Gastrocnemius medialis (tissue), 4 donors: ENCODE data around the gene ALG11. TPM values are rescaled to one million over a fixed set of nuclear protein-coding genes. Genes with fewer than 3 reads are reported as not detected.
"Not testable (repeated sequence)": the region's sequence is repeated elsewhere in the genome, so short reads cannot be mapped to it uniquely, and the experiment has no call there.

ENCODE experiments used
- ATAC-seq, 2 donors: fragments of 150-250 bp; one replicate each; pipeline ENCODE4 v1.9.1; 2016
- DNase-seq, 2 donors: peaks; one replicate each; pipeline ENCODE4 v3.0.0-alpha.2; 2019
- H3K27ac ChIP-seq, 4 donors: fragments of 200-600 bp; sonication (generic); 1 replicate in 1 of 4; 2 replicates in 3 of 4; pipeline ENCODE4 v1.5.1; 2016 to 2018; ENCODE audit warnings: mild to moderate bottlenecking in 2 of 4, moderate library complexity in 1 of 4
- H3K27me3 ChIP-seq, 3 donors: fragments of 200-600 bp; sonication (generic) in 2 of 3; 1 replicate in 1 of 3; 2 replicates in 2 of 3; pipeline versions ENCODE4 v1.5.1 to v1.6.0; 2016 to 2019; ENCODE audit warnings: mild to moderate bottlenecking in 1 of 3, moderate library complexity in 1 of 3
- H3K36me3 ChIP-seq, 2 donors: fragments of 200-600 bp; sonication (generic) in 1 of 2; one replicate each; pipeline ENCODE4 v1.5.1; 2017 to 2018
- H3K4me1 ChIP-seq, 2 donors: fragments of 200-600 bp; sonication (generic) in 1 of 2; one replicate each; pipeline ENCODE4 v1.5.1; 2016 to 2017; ENCODE audit warnings: mild to moderate bottlenecking in 2 of 2
- H3K4me3 ChIP-seq, 4 donors: fragments of 200-600 bp; sonication (generic) in 3 of 4; 1 replicate in 1 of 4; 2 replicates in 3 of 4; pipeline ENCODE4 v1.5.1; 2016 to 2019; ENCODE audit warnings: mild to moderate bottlenecking in 2 of 4
- H3K9me3 ChIP-seq, 3 donors: fragments of 200-600 bp; sonication (generic) in 2 of 3; 1 replicate in 1 of 3; 2 replicates in 2 of 3; pipeline ENCODE4 v1.5.1; 2016 to 2019
- CTCF ChIP-seq, 5 experiments: fragments of 450-650 bp in 3 of 5; fragments of 200-600 bp in 2 of 5; sonication (generic) in 2 of 5; IDR thresholded peaks in 4 of 5; conservative IDR thresholded peaks in 1 of 5; 1 replicate in 4 of 5; 2 replicates in 1 of 5; pipeline ENCODE4 v1.5.1; 2016 to 2019; ENCODE audit warnings: antibody characterized with exemption in 5 of 5, mild to moderate bottlenecking in 3 of 5, moderate library complexity in 3 of 5
- POLR2A ChIP-seq, 2 donors: fragments of 450-650 bp; IDR thresholded peaks; one replicate each; pipeline ENCODE4 v1.6.1; 2017; ENCODE audit warnings: antibody characterized with exemption in 2 of 2, mild to moderate bottlenecking in 2 of 2, moderate library complexity in 2 of 2
- in situ Hi-C, 4 donors: fragments of 200-750 bp; cut with MboI; loops; one replicate each; pipeline versions ENCODE4 v1.15.0 to v1.8.0; 2017; ENCODE audit warnings: low sequenced_read_pairs in 4 of 4
- intact Hi-C: fragments of 100-400 bp; cut with DNase I; formaldehyde crosslinking; loops from one replicate; pipeline ENCODE4 v1.15.1; 2023; ENCODE audit warnings: low total_unique reads
- total RNA-seq, 4 donors: library from RNA; depleted of rRNA; stranded (reverse); fragments of >200 nt; gene quantifications; one replicate each; pipeline versions ENCODE4 v1.1.0 to v1.2.3, GENCODE V29; 2016

Gene ALG11
- total RNA-seq, 4 donors from 2014 or later = 8.9 to 14.2 (median 10.1) TPM

GRCh38 chr13:52026246-52026626 lies 14.0 kb downstream of the ALG11 start:
- no peak overlapping the region for H3K27ac ChIP-seq
- no peaks in the 10 kb centered on the region for H3K9me3 ChIP-seq
- intact Hi-C loops (no loop called here), in situ Hi-C loops (no loop called here)
- no peak for ATAC-seq
- H3K4me1 ChIP-seq = no peaks in the 10 kb centered on the region
- DNase-seq = no peak
- no peaks in the 10 kb centered on the region for H3K27me3 ChIP-seq
- H3K36me3 ChIP-seq = peaks cover 0 to 51% of the 10 kb centered on the region in 2 donors
- no peak overlapping the region for H3K4me3 ChIP-seq
- TF ChIP-seq POLR2A (IDR thresholded peaks at IDR 0.05) = no peak
- TF ChIP-seq CTCF (IDR thresholded peaks at IDR 0.05 in 4 of 5, conservative IDR thresholded peaks at IDR 0.05 in 1 of 5) = no peak

GRCh38 chr13:52027832-52028231 lies 15.6 kb downstream of the ALG11 start:
- Histone ChIP-seq H3K27ac (no peak overlapping the region), H3K36me3 (peaks cover 0 to 47% of the 10 kb centered on the region in 2 donors), H3K9me3 (no peaks in the 10 kb centered on the region), H3K27me3 (no peaks in the 10 kb centered on the region), H3K4me3 (no peak overlapping the region), H3K4me1 (no peaks in the 10 kb centered on the region)
- no peak for ATAC-seq
- TF ChIP-seq POLR2A (IDR thresholded peaks at IDR 0.05) = no peak
- no peak for TF ChIP-seq CTCF (IDR thresholded peaks at IDR 0.05 in 4 of 5, conservative IDR thresholded peaks at IDR 0.05 in 1 of 5)
- intact Hi-C loops (no loop called here), in situ Hi-C loops (no loop called here)
- no peak for DNase-seq

GRCh38 chr13:52029569-52029968 lies 17.4 kb downstream of the ALG11 start:
- DNase-seq (no peak), ATAC-seq (no peak)
- in situ Hi-C loops = no loop called here
- H3K4me3 ChIP-seq = no peak overlapping the region
- H3K9me3 ChIP-seq = no peaks in the 10 kb centered on the region
- H3K36me3 ChIP-seq = peaks cover 0 to 34% of the 10 kb centered on the region in 2 donors
- H3K4me1 ChIP-seq = no peaks in the 10 kb centered on the region
- TF ChIP-seq CTCF (IDR thresholded peaks at IDR 0.05 in 4 of 5, conservative IDR thresholded peaks at IDR 0.05 in 1 of 5) (no peak), POLR2A (IDR thresholded peaks at IDR 0.05) (no peak)
- no peak overlapping the region for H3K27ac ChIP-seq
- intact Hi-C loops = no loop called here
- H3K27me3 ChIP-seq = no peaks in the 10 kb centered on the region

DNA sequence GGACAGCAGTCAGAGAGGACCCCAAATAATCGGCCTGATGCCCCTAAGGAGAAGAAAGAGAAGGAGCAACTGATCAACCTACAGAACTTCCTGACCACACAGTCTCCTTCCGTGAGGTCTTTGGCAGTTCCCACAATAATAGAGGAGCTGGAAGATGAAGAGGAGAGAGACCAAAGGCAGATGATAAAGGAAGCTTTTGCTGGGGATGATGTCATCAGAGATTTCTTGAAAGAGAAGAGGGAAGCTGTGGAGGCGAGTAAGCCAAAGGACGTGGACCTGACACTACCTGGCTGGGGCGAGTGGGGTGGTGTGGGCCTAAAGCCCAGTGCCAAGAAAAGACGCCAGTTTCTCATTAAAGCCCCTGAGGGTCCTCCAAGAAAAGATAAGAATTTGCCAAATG lies 18.2 kb downstream of the ALG11 start:
- H3K9me3 ChIP-seq, intact Hi-C loops, H3K4me1 ChIP-seq, ATAC-seq, H3K27ac ChIP-seq, in situ Hi-C loops, H3K27me3 ChIP-seq, DNase-seq, H3K4me3 ChIP-seq: not testable (repeated sequence)
- H3K36me3 ChIP-seq = peaks cover 0 to 27% of the 10 kb centered on the region in 2 donors

DNA sequence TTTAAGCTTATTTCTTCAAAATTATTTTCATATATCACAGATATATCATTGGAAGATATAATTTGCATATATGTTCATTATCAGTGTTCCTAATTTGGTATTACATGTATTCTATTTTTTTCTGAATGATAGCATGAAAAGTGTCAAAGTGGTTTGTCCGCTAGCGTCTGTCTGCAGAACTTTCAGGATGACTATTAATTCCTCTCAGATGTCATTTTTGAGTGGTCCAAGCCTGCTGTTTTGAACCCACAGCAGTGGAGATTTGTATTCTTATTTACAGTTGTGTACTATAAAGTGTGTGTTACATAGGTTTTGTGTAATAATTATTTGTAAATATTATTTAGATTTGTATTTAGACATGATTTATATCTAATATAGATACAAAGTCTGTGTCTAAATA lies 20.8 kb downstream of the ALG11 start:
- no peak for TF ChIP-seq POLR2A (IDR thresholded peaks at IDR 0.05)
- no peak for TF ChIP-seq CTCF (IDR thresholded peaks at IDR 0.05 in 4 of 5, conservative IDR thresholded peaks at IDR 0.05 in 1 of 5)
- DNase-seq (no peak), ATAC-seq (no peak)
- Histone ChIP-seq H3K9me3 (no peaks in the 10 kb centered on the region), H3K36me3 (peaks cover 0 to 12% of the 10 kb centered on the region in 2 donors), H3K27me3 (no peaks in the 10 kb centered on the region), H3K4me3 (no peak overlapping the region), H3K4me1 (no peaks in the 10 kb centered on the region), H3K27ac (no peak overlapping the region)
- intact Hi-C loops = no loop called here
- in situ Hi-C loops = no loop called here
